Measurements from ENCODE around the gene DHX29. TPM values are rescaled to one million over a fixed set of nuclear protein-coding genes. Genes with fewer than 3 reads are reported as not detected.

The DHX29 gene
- total RNA-seq, 1 donor from 2014 or later: 17.4 TPM

- DNase-seq (no peak), ATAC-seq (ENCODE audit: low read depth) (no peak)
- ChIA-PET POLR2A (no interaction called here), CTCF (interaction anchor here (0.6 kb wide), 1 partner anchor 414 kb away, joined by 3 read pairs; no protein-coding TSS in a partner anchor)
- Mint-ChIP-seq H3K27ac (no peak overlapping the region), H3K4me1 (peaks cover 33% of the 10 kb centered on the region), H3K4me3 (no peak overlapping the region), H3K9me3 (no peaks in the 10 kb centered on the region), H3K36me3 (ENCODE audit: low read depth) (no peaks in the 10 kb centered on the region), H3K27me3 (peaks cover 52% of the 10 kb centered on the region)
- TF ChIP-seq CTCF (IDR thresholded peaks at IDR 0.05): no peak
- intact Hi-C loops (cut with micrococcal nuclease): no loop called here
Observed at GRCh38 chr5:55218967-55219366, 88.5 kb downstream of the DHX29 start.

- no peak for DNase-seq
- POLR2A ChIA-PET: interaction anchor here (0.6 kb wide), 2 partner anchors 14 to 202 kb away, joined by 3 to 4 read pairs; no protein-coding TSS in a partner anchor
- H3K4me3 Mint-ChIP-seq: no peak overlapping the region
- no peak overlapping the region for H3K27ac Mint-ChIP-seq
- no peak for TF ChIP-seq CTCF (IDR thresholded peaks at IDR 0.05)
- no peak for ATAC-seq (ENCODE audit: low read depth)
- intact Hi-C loops (cut with micrococcal nuclease): no loop called here
- H3K9me3 Mint-ChIP-seq: no peaks in the 10 kb centered on the region
- H3K36me3 Mint-ChIP-seq (ENCODE audit: low read depth): no peaks in the 10 kb centered on the region
- CTCF ChIA-PET: no interaction called here
- no peaks in the 10 kb centered on the region for H3K4me1 Mint-ChIP-seq
- H3K27me3 Mint-ChIP-seq: peaks cover 21% of the 10 kb centered on the region
Observed at GRCh38 chr5:55211184-55211874, 96.2 kb downstream of the DHX29 start.

Other genes starting within 250 kb of the DHX29 start
- gene GZMA, start 205.0 kb downstream of the DHX29 start, total RNA-seq: not detected in 2 replicates
- not detected in 2 replicates for gene GPX8, start 147.5 kb downstream of the DHX29 start, total RNA-seq
- gene CDC20B, start 134.5 kb downstream of the DHX29 start, total RNA-seq: not detected in 2 replicates
- gene MCIDAS, start 80.4 kb downstream of the DHX29 start, total RNA-seq: not detected in 2 replicates
- not detected in 2 replicates for gene CCNO, start 74.1 kb downstream of the DHX29 start, total RNA-seq
- 98.8 and 106 TPM in 2 replicates for gene MTREX, start 295 bp upstream of the DHX29 start, total RNA-seq
- gene PLPP1, start 227.3 kb upstream of the DHX29 start, total RNA-seq: 10.3 and 12.0 TPM in 2 replicates